Esophagus squamous epithelium (tissue), 5 donors: ENCODE results near the gene UBR2. TPM values are rescaled to one million over a fixed set of nuclear protein-coding genes. Genes with fewer than 3 reads are reported as not detected.
"Not testable (repeated sequence)": the region's sequence is repeated elsewhere in the genome, so short reads cannot be mapped to it uniquely, and the experiment has no call there.

Source experiments
- DNase-seq: peaks from one replicate; lab custom pipeline; 2025; lab: John Stamatoyannopoulos, UW
- H3K27ac ChIP-seq, 4 donors: fragments of 200-600 bp; sonication (generic); one replicate each; pipeline ENCODE4 v1.5.1; 2016 to 2019; ENCODE audit warnings: mild to moderate bottlenecking in 1 of 4
- H3K27me3 ChIP-seq, 4 donors: fragments of 200-600 bp; sonication (generic); 1 replicate in 3 of 4; 2 replicates in 1 of 4; pipeline versions ENCODE4 v1.5.1 to v1.6.0; 2017 to 2021; ENCODE audit warnings: antibody characterized with exemption in 1 of 4
- H3K36me3 ChIP-seq, 3 donors: fragments of 200-600 bp; sonication (generic); one replicate each; pipeline ENCODE4 v1.5.1; 2016 to 2019
- H3K4me1 ChIP-seq, 3 donors: fragments of 200-600 bp; sonication (generic); one replicate each; pipeline ENCODE4 v1.5.1; 2017 to 2019
- H3K4me3 ChIP-seq, 4 donors: fragments of 200-600 bp; sonication (generic); 1 replicate in 3 of 4; 2 replicates in 1 of 4; pipeline ENCODE4 v1.5.1; 2016 to 2019; ENCODE audit warnings: mild to moderate bottlenecking in 2 of 4, moderate library complexity in 1 of 4
- H3K9me3 ChIP-seq, 3 donors: fragments of 200-600 bp; sonication (generic); one replicate each; pipeline ENCODE4 v1.5.1; 2016 to 2019
- POLR2A ChIP-seq, 4 donors: fragments of 450-650 bp; IDR thresholded peaks; one replicate each; pipeline ENCODE4 v1.6.1; 2017; ENCODE audit warnings: antibody characterized with exemption in 4 of 4, mild to moderate bottlenecking in 4 of 4, moderate library complexity in 3 of 4
- WGBS, 2 donors: methylation state at CpG; one replicate each; pipeline ENCODE4 v1.1.5; 2018; 5-methylcytosine and 5-hydroxymethylcytosine counted together
- intact Hi-C: fragments of 100-400 bp; cut with DNase I; formaldehyde crosslinking; loops from one replicate; pipeline ENCODE4 v1.15.0; 2022
- total RNA-seq, 4 donors: library from RNA; depleted of rRNA; stranded (reverse); fragments of >200 nt; gene quantifications; one replicate each; pipeline ENCODE4 v1.1.0, GENCODE V29; 2016
- TF ChIP-seq, protein P1 (sequence below), 6 experiments: fragments of 450-650 bp in 4 of 6; fragments of 200-600 bp in 2 of 6; sonication (generic) in 2 of 6; IDR thresholded peaks; one replicate each; pipeline ENCODE4 v1.5.1; 2016 to 2019; ENCODE audit warnings: antibody characterized with exemption in 6 of 6, mild to moderate bottlenecking in 4 of 6, moderate library complexity in 4 of 6
- donor health status: DM: yes; HTN: yes; CAD: no.

Gene UBR2
- total RNA-seq, 4 donors from 2014 or later: 14.0 to 25.9 (median 20.4) TPM

DNA sequence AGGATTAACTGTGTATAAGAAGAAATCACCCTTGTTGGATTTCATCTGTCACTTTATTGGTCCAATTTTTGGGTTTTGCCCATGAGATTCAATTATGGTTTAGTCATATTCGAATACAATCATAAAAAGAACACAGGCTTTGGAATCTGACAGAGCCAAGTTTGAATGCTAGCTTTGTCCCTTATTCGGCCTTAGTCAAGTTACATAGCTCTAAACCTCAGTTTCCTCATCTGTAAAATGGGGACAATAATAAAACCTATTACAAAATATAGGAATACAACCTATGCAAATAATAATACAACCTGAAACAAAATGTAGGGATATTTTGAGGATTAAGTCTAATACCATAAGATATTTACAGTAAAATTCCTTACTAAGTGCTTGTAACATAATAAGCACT is 100.9 kb downstream of the UBR2 start:
- intact Hi-C loops: loop anchor here (5.0 kb wide), 2 partner anchors 63 to 213 kb away; partner anchors contain the start of gene RPL7L1
- WGBS, 2 donors: 88 to 94% methylated on average over 2 of the region's 2 CpGs
- Histone ChIP-seq H3K4me1 (no peaks in the 10 kb centered on the region), H3K27ac (no peak overlapping the region), H3K9me3 (no peaks in the 10 kb centered on the region), H3K4me3 (no peak overlapping the region), H3K36me3 (peaks cover 0 to 93% (median 43%) of the 10 kb centered on the region in 3 donors), H3K27me3 (no peaks in the 10 kb centered on the region)
- no peak for DNase-seq
- TF ChIP-seq, protein P1, sequence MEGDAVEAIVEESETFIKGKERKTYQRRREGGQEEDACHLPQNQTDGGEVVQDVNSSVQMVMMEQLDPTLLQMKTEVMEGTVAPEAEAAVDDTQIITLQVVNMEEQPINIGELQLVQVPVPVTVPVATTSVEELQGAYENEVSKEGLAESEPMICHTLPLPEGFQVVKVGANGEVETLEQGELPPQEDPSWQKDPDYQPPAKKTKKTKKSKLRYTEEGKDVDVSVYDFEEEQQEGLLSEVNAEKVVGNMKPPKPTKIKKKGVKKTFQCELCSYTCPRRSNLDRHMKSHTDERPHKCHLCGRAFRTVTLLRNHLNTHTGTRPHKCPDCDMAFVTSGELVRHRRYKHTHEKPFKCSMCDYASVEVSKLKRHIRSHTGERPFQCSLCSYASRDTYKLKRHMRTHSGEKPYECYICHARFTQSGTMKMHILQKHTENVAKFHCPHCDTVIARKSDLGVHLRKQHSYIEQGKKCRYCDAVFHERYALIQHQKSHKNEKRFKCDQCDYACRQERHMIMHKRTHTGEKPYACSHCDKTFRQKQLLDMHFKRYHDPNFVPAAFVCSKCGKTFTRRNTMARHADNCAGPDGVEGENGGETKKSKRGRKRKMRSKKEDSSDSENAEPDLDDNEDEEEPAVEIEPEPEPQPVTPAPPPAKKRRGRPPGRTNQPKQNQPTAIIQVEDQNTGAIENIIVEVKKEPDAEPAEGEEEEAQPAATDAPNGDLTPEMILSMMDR (IDR thresholded peaks at IDR 0.05): no peak
- TF ChIP-seq POLR2A (IDR thresholded peaks at IDR 0.05): no peak

GRCh38 chr6:42674368-42674767 is 110.5 kb downstream of the UBR2 start:
- H3K36me3 ChIP-seq: peaks cover 5 to 100% (median 62%) of the 10 kb centered on the region in 3 donors
- DNase-seq, H3K4me1 ChIP-seq, intact Hi-C loops, H3K9me3 ChIP-seq, H3K27me3 ChIP-seq, H3K4me3 ChIP-seq, H3K27ac ChIP-seq: not testable (repeated sequence)
- WGBS, 2 donors: 79 to 80% methylated on average over 5 to 6 of the region's 6 CpGs

DNA sequence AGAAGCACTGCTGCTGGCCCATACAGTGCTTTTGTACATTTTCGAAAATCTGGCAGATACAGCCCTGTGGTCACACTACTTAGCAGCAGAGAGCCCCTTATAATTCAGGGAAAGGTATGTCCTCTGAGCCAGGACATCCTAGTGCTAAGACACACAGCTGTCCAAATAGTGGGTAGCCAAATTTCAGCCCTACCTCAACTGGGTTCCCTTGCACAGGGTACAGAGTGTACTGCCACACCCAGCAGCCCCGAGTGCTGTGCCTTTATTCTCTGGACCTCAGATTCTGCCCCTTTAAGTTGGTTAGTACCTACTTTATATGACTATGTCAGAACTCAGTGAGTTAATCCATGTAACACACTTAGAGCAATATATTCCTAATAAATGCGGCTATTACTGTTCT is 111.0 kb downstream of the UBR2 start:
- H3K27ac ChIP-seq: no peak overlapping the region
- no peaks in the 10 kb centered on the region for H3K9me3 ChIP-seq
- H3K4me1 ChIP-seq: no peaks in the 10 kb centered on the region
- intact Hi-C loops: no loop called here
- no peak for DNase-seq
- H3K27me3 ChIP-seq: no peaks in the 10 kb centered on the region
- 85 to 86% methylated on average over 3 of the region's 3 CpGs for WGBS, 2 donors
- TF ChIP-seq, protein P1 (IDR thresholded peaks at IDR 0.05): no peak
- TF ChIP-seq POLR2A (IDR thresholded peaks at IDR 0.05): no peak
- peaks cover 5 to 100% (median 64%) of the 10 kb centered on the region in 3 donors for H3K36me3 ChIP-seq
- H3K4me3 ChIP-seq: no peak overlapping the region

GRCh38 chr6:42679358-42679757 is 115.5 kb downstream of the UBR2 start:
- Histone ChIP-seq H3K4me1 (no peaks in the 10 kb centered on the region), H3K27me3 (no peaks in the 10 kb centered on the region), H3K27ac (no peak overlapping the region), H3K4me3 (no peak overlapping the region), H3K36me3 (peaks cover 13 to 100% (median 72%) of the 10 kb centered on the region in 3 donors), H3K9me3 (no peaks in the 10 kb centered on the region)
- TF ChIP-seq POLR2A (IDR thresholded peaks at IDR 0.05): no peak
- DNase-seq: no peak
- intact Hi-C loops: no loop called here
- 93 to 100% methylated on average over 5 of the region's 5 CpGs for WGBS, 2 donors

DNA sequence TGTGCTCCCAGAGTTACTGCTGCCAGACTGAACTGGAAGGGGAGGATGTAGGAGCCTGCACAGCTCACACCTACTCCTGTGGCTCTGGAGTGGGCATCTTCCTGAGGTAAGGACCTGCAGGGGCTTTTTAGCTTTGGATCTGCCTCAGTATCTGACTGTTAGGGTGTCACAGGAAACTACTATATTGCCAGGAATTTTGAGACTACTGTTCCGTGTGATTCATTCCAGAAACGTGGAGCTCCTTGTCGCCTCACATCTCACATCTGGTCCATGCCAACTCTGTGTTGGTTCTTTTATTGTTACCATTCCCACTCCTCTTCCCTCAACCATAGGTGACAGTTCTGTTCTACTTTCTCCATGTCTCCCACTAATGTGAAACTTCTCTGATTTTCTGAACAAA is 124.5 kb downstream of the UBR2 start:
- no peaks in the 10 kb centered on the region for H3K9me3 ChIP-seq
- TF ChIP-seq POLR2A (IDR thresholded peaks at IDR 0.05): no peak
- TF ChIP-seq, protein P1 (IDR thresholded peaks at IDR 0.05): no peak
- H3K4me3 ChIP-seq: no peak overlapping the region
- H3K27ac ChIP-seq: no peak overlapping the region
- intact Hi-C loops: no loop called here
- peaks cover 7 to 98% (median 38%) of the 10 kb centered on the region in 3 donors for H3K36me3 ChIP-seq
- DNase-seq: no peak
- WGBS, 2 donors: 60 to 67% methylated on average over 3 of the region's 3 CpGs
- peaks cover 7 to 20% (median 8%) of the 10 kb centered on the region in 3 donors for H3K4me1 ChIP-seq
- H3K27me3 ChIP-seq: no peaks in the 10 kb centered on the region

DNA sequence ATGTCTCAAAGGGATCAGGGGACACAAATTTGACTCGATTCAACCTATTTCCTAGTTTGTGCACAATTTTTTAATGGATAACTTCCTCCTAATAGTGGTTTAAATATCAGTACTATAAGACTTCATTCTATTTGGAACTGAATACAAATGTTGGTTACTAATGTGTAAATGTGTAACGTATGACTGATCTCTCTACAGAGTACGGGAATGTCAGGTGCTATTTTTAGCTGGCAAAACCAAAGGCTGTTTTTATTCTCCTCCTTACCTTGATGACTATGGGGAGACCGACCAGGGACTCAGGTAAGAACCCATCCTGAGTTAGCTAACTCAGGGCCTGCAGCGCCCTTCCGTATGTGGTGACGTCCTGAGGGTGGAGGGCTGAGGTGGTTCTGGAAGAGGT is 125.5 kb downstream of the UBR2 start:
- TF ChIP-seq, protein P1 (IDR thresholded peaks at IDR 0.05): no peak
- no peak for TF ChIP-seq POLR2A (IDR thresholded peaks at IDR 0.05)
- H3K27me3 ChIP-seq: no peaks in the 10 kb centered on the region
- no peak for DNase-seq
- peaks cover 7 to 20% (median 8%) of the 10 kb centered on the region in 3 donors for H3K4me1 ChIP-seq
- no peaks in the 10 kb centered on the region for H3K9me3 ChIP-seq
- no peak overlapping the region for H3K27ac ChIP-seq
- intact Hi-C loops: no loop called here
- WGBS, 2 donors: 82 to 84% methylated on average over 7 of the region's 7 CpGs
- no peak overlapping the region for H3K4me3 ChIP-seq
- H3K36me3 ChIP-seq: peaks cover 7 to 98% (median 34%) of the 10 kb centered on the region in 3 donors
